HEK293 (cell line): ENCODE data around the gene CDK9.

Experiments
- CTCF ChIA-PET: fragments of 350-600 bp; formaldehyde crosslinking; extraction: SDS; loops from one replicate; lab custom pipeline; 2021; ENCODE audit warnings: antibody characterized with exemption; lab: Yijun Ruan, JAX
- POLR2A ChIA-PET: fragments of 300-600 bp; formaldehyde crosslinking; extraction: SDS; loops from one replicate; lab custom pipeline; 2020; ENCODE audit warnings: antibody characterized with exemption, inconsistent platforms; lab: Yijun Ruan, JAX
- H3K27ac ChIP-seq: fragments of 200-500 bp; sonication (Bioruptor generic); 2 replicates; pipeline ENCODE4 v1.5.1; 2014; ENCODE audit warnings: low read depth, low read length, control low read depth, inconsistent platforms; ENCODE audit errors: extremely low read depth
- H3K36me3 ChIP-seq, 2 experiments: fragments of 200-500 bp in 1 of 2; sonication (Bioruptor generic) in 1 of 2; 1 replicate in 1 of 2; 2 replicates in 1 of 2; pipeline ENCODE4 v1.5.1; 2014 to 2017; ENCODE audit warnings: inconsistent platforms in 2 of 2, low read length in 2 of 2; ENCODE audit not compliant: control insufficient read depth in 2 of 2, insufficient read depth in 1 of 2
- H3K4me1 ChIP-seq: fragments of 200-500 bp; sonication (Bioruptor generic); 2 replicates; pipeline ENCODE4 v1.5.1; 2014; ENCODE audit warnings: mild to moderate bottlenecking, low read length, inconsistent platforms; ENCODE audit not compliant: control insufficient read depth, insufficient read depth
- H3K4me3 ChIP-seq: 2 replicates; pipeline ENCODE4 v1.5.1; 2011; ENCODE audit warnings: low read depth, mild to moderate bottlenecking, control low read depth, low read length, moderate library complexity
- H3K9me3 ChIP-seq: fragments of 200-500 bp; sonication (Bioruptor generic); 2 replicates; pipeline ENCODE4 v1.5.1; 2014; ENCODE audit warnings: low read depth, low read length, inconsistent platforms; ENCODE audit not compliant: control insufficient read depth, insufficient read depth
- PATZ1 ChIP-seq: fragments of 450-650 bp; formaldehyde crosslinking; IDR thresholded peaks from 2 replicates; pipeline ENCODE4 v1.5.1; 2016; ENCODE audit warnings: missing biosample characterization, missing genetic modification characterization
- PRDM2 ChIP-seq: fragments of 450-650 bp; formaldehyde crosslinking; IDR thresholded peaks from 2 replicates; pipeline ENCODE4 v1.5.1; 2016; ENCODE audit warnings: missing biosample characterization, missing genetic modification characterization, borderline replicate concordance
- RBAK ChIP-seq: fragments of 450-650 bp; formaldehyde crosslinking; IDR thresholded peaks from 2 replicates; pipeline ENCODE4 v1.5.1; 2016; ENCODE audit warnings: missing biosample characterization, missing genetic modification characterization
- REPIN1 ChIP-seq: fragments of 450-650 bp; formaldehyde crosslinking; IDR thresholded peaks from 2 replicates; pipeline ENCODE4 v1.5.1; 2017; ENCODE audit warnings: missing biosample characterization, missing genetic modification characterization, low read depth
- SCRT1 ChIP-seq: fragments of 450-650 bp; formaldehyde crosslinking; IDR thresholded peaks from 2 replicates; pipeline ENCODE4 v1.5.1; 2016; ENCODE audit warnings: missing biosample characterization, missing genetic modification characterization, borderline replicate concordance
- SCRT2 ChIP-seq: fragments of 450-650 bp; formaldehyde crosslinking; IDR thresholded peaks from 2 replicates; pipeline ENCODE4 v1.5.1; 2016; ENCODE audit warnings: missing biosample characterization, missing genetic modification characterization
- SP2 ChIP-seq: fragments of 450-650 bp; formaldehyde crosslinking; IDR thresholded peaks from 2 replicates; pipeline ENCODE4 v1.5.1; 2016; ENCODE audit warnings: missing biosample characterization, missing genetic modification characterization
- ZFP69B ChIP-seq: fragments of 450-650 bp; formaldehyde crosslinking; IDR thresholded peaks from 2 replicates; pipeline ENCODE4 v1.5.1; 2016; ENCODE audit warnings: missing biosample characterization, missing genetic modification characterization
- ZNF121 ChIP-seq: fragments of 450-650 bp; formaldehyde crosslinking; IDR thresholded peaks from 2 replicates; pipeline ENCODE4 v1.5.1; 2016; ENCODE audit warnings: missing biosample characterization, missing genetic modification characterization
- ZNF311 ChIP-seq: fragments of 450-650 bp; formaldehyde crosslinking; IDR thresholded peaks from 2 replicates; pipeline ENCODE4 v1.5.1; 2017; ENCODE audit warnings: missing biosample characterization, missing genetic modification characterization, borderline replicate concordance
- ZNF341 ChIP-seq: fragments of 450-650 bp; formaldehyde crosslinking; IDR thresholded peaks from 2 replicates; pipeline ENCODE4; 2016; ENCODE audit warnings: low read depth, missing biosample characterization, missing genetic modification characterization
- ZNF394 ChIP-seq: fragments of 450-650 bp; formaldehyde crosslinking; IDR thresholded peaks from 2 replicates; pipeline ENCODE4 v1.5.1; 2016; ENCODE audit warnings: missing biosample characterization, missing genetic modification characterization, mild to moderate bottlenecking, moderate library complexity, borderline replicate concordance
- ZNF404 ChIP-seq: fragments of 450-650 bp; formaldehyde crosslinking; IDR thresholded peaks from 2 replicates; pipeline ENCODE4 v1.5.1; 2017; ENCODE audit warnings: missing biosample characterization, missing genetic modification characterization
- ZNF416 ChIP-seq: fragments of 450-650 bp; formaldehyde crosslinking; IDR thresholded peaks from 2 replicates; pipeline ENCODE4 v1.5.1; 2016; ENCODE audit warnings: missing biosample characterization, missing genetic modification characterization
- ZNF580 ChIP-seq: fragments of 450-650 bp; formaldehyde crosslinking; IDR thresholded peaks from 2 replicates; pipeline ENCODE4 v1.5.1; 2016; ENCODE audit warnings: missing biosample characterization, missing genetic modification characterization
- ZNF791 ChIP-seq: fragments of 450-650 bp; formaldehyde crosslinking; IDR thresholded peaks from 2 replicates; pipeline ENCODE4 v1.5.1; 2016; ENCODE audit warnings: missing biosample characterization, missing genetic modification characterization
- ZNF792 ChIP-seq: fragments of 450-650 bp; formaldehyde crosslinking; IDR thresholded peaks from 2 replicates; pipeline ENCODE4 v1.5.1; 2016; ENCODE audit warnings: missing biosample characterization, missing genetic modification characterization
- ZSCAN23 ChIP-seq: fragments of 450-650 bp; formaldehyde crosslinking; IDR thresholded peaks from 2 replicates; pipeline ENCODE4 v1.5.1; 2016; ENCODE audit warnings: missing biosample characterization, missing genetic modification characterization
- TF ChIP-seq, protein P1 (sequence below): sonication (generic); formaldehyde crosslinking; IDR thresholded peaks from 2 replicates; pipeline ENCODE4 v1.8.1; 2022; ENCODE audit warnings: mild to moderate bottlenecking, moderate library complexity, missing genetic modification reagents
- TF ChIP-seq, protein P2 (sequence below): fragments of 450-650 bp; formaldehyde crosslinking; IDR thresholded peaks from 2 replicates; pipeline ENCODE4 v1.5.1; 2016; ENCODE audit warnings: missing biosample characterization, missing genetic modification characterization
- TF ChIP-seq, protein P3 (sequence below): fragments of 450-650 bp; formaldehyde crosslinking; conservative IDR thresholded peaks from 2 replicates; pipeline ENCODE4 v1.5.1; 2016; ENCODE audit warnings: low read depth, missing biosample characterization, missing genetic modification characterization

CDK9 gene

DNA sequence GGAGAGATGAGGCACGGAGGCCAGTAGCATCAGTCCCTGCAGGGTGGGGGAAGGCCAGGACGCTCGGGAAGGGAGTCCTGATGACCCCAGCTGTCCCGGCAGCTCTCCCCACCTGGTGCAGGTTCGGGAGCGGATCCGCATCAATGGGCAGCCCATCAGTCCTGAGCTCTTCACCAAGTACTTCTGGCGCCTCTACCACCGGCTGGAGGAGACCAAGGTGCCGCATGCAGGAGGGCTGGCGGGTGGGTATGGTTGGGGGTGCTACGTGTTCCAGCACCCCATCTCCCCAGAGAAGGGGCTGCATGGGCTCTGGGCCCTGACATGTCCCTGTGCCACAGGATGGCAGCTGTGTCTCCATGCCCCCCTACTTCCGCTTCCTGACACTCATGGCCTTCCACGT, 21.0 kb downstream of the CDK9 start (continued):
- TF ChIP-seq PRDM2 (tag by site-specific recombination) (no peak), SCRT1 (tag by site-specific recombination) (no peak), ZNF791 (tag by site-specific recombination) (no peak), ZNF311 (tag by site-specific recombination) (no peak), ZNF404 (tag by site-specific recombination) (no peak), SP2 (tag by site-specific recombination) (no peak), ZFP69B (no peak), ZNF394 (no peak), ZNF792 (no peak), RBAK (tag by site-specific recombination) (no peak), ZNF416 (tag by site-specific recombination) (no peak), ZSCAN23 (tag by site-specific recombination) (no peak), ZNF341 (tag by site-specific recombination) (no peak)
- TF ChIP-seq, protein P1, sequence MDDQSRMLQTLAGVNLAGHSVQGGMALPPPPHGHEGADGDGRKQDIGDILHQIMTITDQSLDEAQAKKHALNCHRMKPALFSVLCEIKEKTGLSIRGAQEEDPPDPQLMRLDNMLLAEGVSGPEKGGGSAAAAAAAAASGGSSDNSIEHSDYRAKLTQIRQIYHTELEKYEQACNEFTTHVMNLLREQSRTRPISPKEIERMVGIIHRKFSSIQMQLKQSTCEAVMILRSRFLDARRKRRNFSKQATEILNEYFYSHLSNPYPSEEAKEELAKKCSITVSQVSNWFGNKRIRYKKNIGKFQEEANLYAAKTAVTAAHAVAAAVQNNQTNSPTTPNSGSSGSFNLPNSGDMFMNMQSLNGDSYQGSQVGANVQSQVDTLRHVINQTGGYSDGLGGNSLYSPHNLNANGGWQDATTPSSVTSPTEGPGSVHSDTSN (CRISPR knock-in tag): no peak
- TF ChIP-seq, protein P2, sequence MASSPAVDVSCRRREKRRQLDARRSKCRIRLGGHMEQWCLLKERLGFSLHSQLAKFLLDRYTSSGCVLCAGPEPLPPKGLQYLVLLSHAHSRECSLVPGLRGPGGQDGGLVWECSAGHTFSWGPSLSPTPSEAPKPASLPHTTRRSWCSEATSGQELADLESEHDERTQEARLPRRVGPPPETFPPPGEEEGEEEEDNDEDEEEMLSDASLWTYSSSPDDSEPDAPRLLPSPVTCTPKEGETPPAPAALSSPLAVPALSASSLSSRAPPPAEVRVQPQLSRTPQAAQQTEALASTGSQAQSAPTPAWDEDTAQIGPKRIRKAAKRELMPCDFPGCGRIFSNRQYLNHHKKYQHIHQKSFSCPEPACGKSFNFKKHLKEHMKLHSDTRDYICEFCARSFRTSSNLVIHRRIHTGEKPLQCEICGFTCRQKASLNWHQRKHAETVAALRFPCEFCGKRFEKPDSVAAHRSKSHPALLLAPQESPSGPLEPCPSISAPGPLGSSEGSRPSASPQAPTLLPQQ (tag by site-specific recombination): no peak

DNA sequence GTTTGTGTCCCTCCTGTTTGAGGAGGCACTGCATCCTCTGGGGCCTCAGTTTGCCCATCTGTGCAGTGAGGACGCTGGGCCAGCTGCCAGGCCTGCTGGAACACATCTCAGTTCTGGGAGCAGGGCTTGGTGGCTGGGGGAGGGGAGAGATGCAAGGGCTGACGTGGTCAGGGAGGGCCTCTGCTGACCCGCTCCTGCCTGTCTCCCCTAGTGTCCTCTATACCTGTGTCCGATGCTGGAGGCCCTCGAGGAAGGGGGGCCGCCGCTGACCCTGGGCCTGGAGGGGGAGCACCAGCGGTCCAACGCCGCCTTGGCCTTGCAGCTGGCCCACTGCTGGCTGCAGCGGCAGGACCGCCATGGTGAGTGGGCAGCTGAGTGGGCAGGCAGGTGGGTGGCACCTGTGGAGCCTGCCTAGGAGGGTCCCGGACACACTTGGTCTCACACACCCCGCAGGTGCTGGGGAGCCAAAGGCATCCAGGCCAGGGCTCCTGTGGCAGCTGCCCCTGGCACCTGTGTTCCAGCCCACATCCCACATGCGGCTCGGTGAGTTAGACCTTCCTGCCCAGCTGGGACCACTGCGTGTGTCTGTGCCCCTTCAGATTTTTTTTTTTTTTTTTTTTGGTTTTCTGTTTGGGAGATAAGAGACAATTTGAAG, 22.6 kb downstream of the CDK9 start:
- CTCF ChIA-PET: interaction anchor here (1.0 kb wide), 1 partner anchor 61 kb away, joined by 3 read pairs; no protein-coding TSS in a partner anchor
- POLR2A ChIA-PET: interaction anchor here (0.7 to 1.2 kb wide), 3 partner anchors 9 to 15 kb away, joined by 3 to 8 read pairs (median 3); no protein-coding TSS in a partner anchor
- no peak overlapping the region for H3K4me3 ChIP-seq
- peaks cover 4 to 72% of the 10 kb centered on the region in 2 experiments; a peak in 2 of 3 replicates for H3K36me3 ChIP-seq
- no peaks in the 10 kb centered on the region for H3K4me1 ChIP-seq
- no peak overlapping the region for H3K27ac ChIP-seq
- no peaks in the 10 kb centered on the region for H3K9me3 ChIP-seq
- TF ChIP-seq ZSCAN23 (tag by site-specific recombination) (no peak), REPIN1 (tag by site-specific recombination) (no peak), ZNF121 (tag by site-specific recombination) (no peak), ZNF580 (tag by site-specific recombination) (no peak), SCRT2 (tag by site-specific recombination) (peak; percentile 66), SCRT1 (tag by site-specific recombination) (peak; percentile 60; the same call in 1 of the 2 replicates), PATZ1 (tag by site-specific recombination) (no peak)
- TF ChIP-seq, protein P3, sequence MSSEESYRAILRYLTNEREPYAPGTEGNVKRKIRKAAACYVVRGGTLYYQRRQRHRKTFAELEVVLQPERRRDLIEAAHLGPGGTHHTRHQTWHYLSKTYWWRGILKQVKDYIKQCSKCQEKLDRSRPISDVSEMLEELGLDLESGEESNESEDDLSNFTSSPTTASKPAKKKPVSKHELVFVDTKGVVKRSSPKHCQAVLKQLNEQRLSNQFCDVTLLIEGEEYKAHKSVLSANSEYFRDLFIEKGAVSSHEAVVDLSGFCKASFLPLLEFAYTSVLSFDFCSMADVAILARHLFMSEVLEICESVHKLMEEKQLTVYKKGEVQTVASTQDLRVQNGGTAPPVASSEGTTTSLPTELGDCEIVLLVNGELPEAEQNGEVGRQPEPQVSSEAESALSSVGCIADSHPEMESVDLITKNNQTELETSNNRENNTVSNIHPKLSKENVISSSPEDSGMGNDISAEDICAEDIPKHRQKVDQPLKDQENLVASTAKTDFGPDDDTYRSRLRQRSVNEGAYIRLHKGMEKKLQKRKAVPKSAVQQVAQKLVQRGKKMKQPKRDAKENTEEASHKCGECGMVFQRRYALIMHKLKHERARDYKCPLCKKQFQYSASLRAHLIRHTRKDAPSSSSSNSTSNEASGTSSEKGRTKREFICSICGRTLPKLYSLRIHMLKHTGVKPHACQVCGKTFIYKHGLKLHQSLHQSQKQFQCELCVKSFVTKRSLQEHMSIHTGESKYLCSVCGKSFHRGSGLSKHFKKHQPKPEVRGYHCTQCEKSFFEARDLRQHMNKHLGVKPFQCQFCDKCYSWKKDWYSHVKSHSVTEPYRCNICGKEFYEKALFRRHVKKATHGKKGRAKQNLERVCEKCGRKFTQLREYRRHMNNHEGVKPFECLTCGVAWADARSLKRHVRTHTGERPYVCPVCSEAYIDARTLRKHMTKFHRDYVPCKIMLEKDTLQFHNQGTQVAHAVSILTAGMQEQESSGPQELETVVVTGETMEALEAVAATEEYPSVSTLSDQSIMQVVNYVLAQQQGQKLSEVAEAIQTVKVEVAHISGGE (tag by site-specific recombination): no peak
